ENCODE measurements around the gene SNAPC4.
"Not testable (repeated sequence)": the region's sequence is repeated elsewhere in the genome, so short reads cannot be mapped to it uniquely, and the experiment has no call there.

SNAPC4 gene

DNA sequence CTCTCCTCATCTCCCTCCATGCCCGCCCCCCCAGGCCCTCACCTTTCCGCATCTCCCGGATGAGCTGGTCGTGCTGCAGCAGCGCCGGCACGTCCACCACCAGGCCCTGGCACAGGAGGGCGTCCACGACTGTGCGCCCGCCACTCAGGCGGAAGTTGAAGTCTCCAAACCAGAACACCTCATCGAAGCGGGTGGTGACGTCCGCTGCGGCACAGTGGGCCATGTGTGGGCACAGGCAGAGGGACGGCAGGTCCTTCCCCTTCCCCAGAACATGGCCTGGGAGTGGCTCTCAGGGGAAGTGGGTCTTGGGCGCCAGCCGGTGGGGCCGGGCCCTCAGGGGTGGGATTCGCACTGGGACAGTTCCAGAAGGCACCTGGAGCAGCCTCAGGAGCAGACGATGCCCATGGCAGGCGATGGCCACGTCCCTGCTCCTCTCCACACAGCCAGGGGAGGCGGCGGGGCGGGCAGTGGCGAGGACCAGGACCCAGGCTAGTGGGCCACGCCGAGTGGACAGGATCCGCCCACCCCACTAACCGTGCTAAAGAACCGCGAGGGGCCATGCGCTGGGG lies 31.9 kb upstream of the SNAPC4 start:
- FAIRE-seq: no peak

DNA sequence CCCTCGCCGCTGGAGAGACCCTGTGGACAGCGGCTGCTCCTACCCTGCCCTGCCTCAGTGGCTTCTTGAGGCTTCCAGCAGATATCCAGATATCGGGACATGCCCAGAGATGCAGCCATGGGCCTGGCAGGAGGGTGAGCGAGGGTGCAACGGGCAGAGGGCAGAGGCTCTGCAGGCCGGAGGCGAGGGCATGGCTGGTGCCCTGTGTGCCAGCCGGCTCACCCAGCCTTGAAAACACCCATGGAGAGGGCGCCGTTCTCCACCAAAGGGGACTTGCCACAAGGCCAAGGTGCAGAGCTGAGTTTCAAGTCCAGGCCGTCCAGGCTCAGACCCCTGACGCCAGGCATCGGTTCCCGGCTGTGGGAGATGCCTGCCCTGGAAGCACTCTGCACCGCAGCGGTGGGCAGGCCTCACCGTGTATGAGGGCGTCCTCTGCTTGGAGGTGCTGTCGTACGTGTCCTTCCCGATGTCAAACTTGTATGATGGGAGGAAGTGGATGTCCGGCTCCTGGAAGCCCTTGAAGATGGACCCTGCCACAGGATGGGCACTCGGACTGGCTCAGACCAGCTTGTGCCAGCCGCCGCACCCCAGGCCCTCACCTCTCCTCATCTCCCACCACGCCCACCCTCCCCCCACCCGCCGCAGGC lies 30.7 kb upstream of the SNAPC4 start:
- no peak for FAIRE-seq

DNA sequence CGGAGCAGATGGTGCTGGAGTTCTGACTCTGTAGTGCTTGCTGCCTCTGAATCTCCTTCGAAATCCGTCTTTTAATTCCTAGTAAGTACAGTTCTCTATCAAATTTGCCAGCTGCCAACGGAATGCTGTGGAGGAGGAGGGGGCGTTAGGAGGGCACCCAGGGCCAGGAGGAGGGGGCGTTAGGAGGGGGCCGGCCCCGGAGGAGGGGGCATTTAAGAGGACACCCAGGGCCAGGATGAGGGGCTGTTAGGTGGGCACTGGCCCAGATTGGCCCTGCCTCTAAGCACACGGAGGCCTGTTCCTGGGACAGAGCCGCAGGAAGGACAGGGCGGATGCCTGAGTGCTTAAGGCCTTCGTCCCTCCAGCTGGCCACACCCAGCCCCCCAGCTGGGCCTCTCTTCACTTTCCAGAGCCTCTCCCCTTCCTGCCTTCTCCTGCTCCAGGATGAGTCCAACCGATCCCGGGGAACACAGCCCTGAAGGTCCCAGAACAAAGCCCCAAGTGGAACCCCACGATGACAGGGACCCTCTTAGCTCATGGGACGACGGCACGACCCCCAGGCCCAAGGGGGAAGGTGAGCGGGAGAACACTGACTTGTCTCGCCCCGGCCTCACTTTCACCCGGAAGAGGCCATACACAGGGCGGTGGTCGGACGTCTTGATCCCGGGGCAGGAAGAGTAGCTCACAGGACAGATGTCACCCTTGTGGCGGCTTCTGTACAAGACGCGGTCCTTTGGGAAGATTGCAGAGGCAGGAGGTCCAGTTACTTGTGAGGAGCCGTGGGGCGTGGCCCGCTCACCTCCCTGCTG lies 29.9 kb upstream of the SNAPC4 start:
- no peak for FAIRE-seq

DNA sequence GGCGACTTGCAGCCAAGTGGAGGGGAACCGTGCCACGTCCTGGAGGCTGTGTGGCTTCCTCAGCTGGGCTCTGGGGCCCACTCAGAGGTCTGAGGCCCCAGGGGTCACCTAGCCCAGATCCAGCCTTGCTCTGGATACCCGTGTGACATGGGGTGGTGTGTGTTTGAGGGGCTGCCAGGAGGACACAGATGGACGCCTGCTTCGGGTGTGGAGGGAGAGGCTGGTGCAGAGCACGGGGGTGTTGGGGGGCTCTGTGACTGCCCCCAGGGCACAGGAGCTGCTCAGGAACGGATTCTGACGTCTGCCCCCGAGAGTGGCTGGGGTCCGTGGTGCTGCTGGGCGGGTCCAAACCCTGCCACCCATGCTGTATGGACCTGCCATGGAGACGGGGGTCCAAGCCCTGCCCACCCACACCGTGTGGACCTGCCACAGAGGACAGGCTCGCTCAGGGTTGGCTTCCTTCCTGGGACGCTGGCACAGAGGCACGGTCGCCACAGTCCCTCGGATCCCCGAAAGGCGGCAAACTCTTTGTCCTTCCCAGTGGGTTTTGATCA lies 29.2 kb upstream of the SNAPC4 start:
- FAIRE-seq: no peak

DNA sequence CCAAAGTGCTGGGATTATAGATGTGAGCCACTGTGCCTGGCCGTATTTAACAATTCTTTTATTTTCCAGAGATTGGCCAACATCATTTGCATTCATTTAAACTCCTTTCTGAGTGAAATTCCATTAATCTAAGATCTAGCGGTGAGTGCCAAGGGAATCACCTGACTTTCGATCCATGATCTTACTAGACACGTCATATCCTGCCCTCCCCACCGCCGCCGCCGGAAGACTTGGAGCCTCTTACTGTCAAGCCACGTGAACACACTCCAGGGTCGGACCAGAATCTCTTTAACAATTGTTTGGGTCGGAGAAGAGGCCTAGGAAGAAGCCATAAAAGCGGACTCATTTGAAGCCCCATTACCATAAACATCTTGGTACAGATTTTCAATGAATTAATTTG lies 26.8 kb upstream of the SNAPC4 start:
- no peak for FAIRE-seq

DNA sequence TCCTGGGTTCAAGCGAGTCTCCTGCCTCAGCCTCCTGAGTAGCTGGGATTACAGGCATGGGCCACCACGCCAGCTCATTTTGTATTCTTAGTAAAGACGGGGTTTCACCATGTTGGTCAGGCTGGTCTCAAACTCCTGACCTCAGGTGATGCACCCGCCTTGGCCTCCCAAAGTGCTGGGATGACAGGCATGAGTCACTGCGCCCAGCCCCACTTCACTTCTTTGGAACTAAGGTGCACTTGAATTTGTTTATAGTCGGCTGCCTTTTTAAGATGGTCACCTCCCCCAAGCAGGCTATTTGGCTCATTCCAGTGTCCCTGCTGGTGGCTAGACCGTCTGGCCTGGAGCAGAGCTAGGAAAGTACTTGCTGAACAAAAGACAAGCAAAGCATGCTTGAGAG lies 25.4 kb upstream of the SNAPC4 start:
- not testable (repeated sequence) for FAIRE-seq

DNA sequence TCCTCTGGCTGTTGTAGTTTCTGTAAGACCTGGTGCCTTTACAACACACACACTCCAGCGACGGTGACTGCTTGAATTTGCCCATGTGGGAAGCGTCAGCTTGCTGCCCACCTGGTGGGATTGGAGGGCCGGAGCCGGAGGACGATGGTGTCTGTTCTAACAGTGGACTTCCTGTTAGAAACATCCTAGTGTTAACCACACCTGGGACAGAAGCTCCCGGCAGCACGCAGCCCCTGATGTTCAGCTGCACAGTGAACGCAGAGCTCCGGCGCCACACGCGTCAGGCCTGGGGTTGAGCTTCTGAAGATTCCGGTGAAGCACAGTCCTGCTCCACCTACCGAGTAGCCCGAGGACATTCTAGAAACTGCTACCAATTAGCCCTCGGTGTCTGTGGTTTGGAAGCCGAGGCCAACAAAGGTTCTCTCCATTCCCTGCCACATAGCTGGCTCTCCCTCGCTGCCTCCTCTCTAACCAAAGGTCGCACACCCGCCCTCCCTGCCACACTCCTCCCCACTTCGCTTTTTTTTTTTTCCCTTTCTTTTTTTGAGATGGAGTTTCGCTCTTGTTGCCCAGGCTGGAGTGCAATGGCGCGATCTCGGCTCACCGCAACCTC lies 24.9 kb upstream of the SNAPC4 start:
- no peak for FAIRE-seq

DNA sequence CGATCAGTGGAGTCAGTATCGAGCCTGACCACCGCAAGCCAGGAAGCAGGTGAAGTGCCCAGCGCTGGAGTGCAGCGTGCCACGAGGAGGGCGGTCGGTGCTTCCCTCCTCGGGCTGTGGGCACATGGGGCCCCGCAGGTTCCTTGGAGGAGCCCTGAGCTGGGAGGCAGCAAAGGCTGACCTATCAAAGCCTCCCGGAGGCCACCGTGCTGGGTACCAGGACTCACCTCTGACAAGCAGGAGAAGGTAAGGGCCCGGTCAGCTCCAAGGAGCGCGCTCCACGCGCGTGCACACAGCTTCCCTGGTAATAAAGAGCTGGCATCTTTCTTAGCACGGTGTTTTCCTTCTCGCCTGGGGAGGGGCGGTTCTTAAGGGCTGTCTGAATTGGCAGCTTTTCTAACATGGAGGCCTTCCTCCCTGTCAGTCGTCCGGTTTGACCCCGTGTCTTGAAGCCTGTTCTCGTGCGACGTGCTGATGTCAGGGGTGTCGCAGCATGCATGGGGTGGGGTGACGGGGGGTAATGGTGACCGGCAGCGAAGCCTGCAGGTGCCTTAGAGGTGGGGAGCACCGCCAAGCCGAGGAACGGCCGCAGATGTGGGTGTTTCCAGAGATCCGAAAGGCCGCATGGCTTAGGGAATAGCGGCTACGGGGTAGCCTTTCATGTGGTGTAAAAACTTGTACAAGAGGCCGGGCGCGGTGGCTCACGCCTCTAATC lies 23.6 kb upstream of the SNAPC4 start:
- no peak for FAIRE-seq

DNA sequence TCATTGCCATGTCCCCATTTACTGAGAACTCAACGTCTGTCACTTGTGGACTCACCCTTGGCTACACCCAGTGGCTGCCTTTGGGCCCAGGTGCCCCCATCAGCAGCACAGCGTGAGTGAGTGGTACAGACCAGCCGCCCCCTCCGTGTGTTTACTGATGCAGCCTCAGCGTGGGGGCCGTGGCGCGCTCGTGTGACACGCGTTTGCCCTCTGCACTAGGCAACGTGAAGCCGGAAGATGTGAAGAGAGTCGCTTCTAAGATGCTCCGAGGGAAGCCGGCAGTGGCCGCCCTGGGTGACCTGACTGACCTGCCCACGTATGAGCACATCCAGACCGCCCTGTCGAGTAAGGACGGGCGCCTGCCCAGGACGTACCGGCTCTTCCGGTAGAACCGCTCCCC lies 22.9 kb upstream of the SNAPC4 start:
- FAIRE-seq: no peak

DNA sequence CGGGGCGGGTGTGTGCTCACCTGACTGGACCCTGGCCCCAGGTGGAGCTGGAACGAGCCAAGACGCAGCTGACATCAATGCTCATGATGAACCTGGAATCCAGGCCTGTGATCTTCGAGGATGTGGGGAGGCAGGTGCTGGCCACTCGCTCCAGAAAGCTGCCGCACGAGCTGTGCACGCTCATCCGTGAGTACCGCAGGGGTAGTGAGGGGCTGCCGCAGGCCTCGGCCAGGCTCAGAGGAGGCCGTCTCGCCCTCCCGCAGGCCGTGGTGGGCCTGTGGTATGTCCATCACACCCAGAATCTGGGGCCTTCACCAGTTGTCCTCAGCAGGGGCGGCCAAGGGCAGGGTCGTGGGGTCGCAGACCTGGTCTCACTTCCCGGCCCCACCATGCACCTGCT lies 21.8 kb upstream of the SNAPC4 start:
- no peak for FAIRE-seq

DNA sequence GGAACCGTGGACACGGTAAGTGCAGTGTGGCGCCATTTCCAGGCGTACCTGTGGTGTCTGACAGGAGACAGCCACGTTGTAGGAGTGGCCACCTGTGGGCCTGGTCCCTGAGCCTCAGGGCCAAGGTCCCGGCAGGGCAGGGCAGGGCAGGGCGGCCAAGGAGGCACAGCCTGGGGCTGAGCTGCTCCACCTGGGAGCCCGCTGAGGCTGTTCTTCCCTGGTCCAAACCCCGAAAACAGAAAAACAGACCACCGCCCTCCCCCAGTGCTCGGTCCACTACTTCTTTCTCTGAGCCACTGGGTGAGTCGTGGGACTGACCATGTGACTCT lies 19.1 kb upstream of the SNAPC4 start:
- FAIRE-seq: no peak

DNA sequence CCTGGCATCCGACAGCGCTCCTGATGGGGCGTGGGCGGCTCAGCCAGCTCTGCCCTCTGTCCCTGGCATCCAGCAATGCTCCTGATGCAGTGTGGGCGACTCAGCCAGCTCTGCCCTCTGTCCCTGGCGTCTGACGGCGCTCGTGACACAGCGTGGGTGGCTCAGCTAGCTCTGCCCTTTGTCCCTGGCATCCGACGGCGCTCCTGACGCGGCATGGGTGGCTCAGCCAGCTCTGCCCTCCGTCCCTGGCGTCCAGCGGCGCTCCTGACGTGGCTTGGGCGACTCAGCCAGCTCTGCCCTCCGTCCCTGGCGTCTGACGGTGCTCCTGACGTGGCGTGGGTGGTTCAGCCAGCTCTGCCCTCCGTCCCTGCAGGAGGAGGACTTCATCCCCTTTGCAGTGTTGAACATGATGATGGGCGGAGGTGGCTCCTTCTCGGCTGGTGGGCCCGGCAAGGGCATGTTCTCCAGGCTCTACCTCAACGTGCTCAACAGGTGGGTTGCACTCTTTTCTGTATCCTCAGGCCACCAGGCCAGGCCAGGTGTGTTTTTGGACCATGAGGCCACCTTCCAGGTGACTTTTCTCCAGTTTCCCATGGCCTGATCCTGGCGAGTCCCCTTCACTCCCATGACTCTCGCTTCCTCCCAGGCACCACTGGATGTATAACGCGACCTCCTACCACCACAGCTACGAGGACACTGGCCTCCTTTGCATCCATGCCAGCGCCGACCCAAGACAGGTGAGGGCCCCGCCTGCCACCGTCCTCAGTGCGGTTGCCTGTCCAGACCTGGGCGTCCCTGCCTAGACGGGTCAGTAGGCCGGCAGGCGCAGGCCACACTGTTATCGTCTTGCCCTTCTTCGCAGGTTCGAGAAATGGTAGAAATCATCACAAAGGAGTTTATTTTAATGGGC lies 18.5 kb upstream of the SNAPC4 start:
- FAIRE-seq: no peak

DNA sequence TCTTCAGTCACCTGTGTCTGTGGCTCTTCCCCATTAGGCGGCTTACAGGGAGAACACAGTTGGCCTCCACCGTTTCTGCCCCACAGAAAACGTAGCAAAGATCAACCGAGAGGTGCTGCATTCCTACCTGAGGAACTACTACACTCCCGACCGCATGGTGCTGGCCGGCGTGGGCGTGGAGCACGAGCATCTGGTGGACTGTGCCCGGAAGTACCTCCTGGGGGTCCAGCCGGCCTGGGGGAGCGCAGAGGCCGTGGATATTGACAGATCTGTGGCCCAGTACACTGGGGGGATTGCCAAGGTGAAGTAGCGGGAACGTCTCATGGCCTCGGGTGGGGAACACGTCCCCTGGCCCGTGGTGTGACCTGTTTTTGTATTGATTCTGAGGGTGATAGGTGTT lies 16.9 kb upstream of the SNAPC4 start:
- FAIRE-seq: no peak

DNA sequence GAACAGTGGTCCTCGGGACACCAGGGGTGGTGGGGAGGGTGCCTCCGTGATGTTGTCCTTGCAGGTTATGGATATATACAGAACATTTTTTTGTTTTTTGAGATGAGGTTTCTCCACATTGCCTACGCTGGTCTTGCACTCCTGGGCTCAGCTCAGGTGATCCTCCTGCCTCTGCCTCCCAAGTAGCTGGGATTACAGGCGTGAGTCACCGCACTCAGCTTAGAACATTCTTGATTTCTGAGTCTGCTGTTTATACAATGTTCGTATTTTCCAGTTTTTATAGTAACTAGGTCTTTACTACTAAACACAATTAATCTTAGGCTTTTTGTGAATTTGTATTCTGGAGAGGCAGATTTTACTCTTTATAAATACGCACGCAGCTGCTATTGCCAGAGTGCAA lies 16.5 kb upstream of the SNAPC4 start:
- no peak for FAIRE-seq

DNA sequence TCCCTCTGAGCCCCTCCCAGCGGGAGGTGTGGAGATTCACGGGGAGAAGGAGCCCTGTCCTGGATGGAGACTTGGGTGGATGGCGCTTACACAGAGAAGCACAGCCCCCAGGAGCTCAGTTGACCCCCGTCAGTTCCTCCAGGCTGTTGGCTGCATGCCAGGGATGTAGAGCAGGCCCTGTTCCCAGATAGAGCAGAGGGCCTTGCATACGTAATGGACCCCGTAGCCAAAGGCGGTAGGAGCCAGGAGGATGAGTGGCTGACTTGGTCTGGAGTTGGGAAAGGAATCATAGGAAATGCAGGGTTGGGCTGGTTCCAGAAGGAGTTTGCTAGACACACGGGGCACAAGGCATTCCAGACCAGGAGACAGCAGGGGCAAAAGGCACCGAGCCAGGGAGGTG lies 13.0 kb upstream of the SNAPC4 start:
- FAIRE-seq: no peak

DNA sequence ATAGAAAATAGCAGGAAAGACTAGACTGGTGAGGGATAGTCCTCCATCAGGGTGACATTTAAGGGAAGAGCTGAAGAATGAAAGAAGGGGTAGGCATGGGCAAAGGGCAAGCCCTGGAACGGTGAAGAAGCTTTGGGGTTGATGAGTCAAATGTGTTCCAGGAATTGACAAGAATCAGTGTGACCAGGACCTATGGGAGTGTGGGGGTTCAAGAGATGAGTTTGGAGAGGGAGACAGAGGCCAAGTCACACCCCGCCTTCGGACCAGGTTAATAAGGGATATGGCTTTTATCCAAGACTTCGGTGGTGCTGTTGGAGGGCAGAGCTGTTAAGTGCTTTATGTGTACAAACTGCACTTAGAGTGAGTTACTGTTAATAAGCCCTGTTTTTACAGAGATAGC lies 11.4 kb upstream of the SNAPC4 start:
- no peak for FAIRE-seq

DNA sequence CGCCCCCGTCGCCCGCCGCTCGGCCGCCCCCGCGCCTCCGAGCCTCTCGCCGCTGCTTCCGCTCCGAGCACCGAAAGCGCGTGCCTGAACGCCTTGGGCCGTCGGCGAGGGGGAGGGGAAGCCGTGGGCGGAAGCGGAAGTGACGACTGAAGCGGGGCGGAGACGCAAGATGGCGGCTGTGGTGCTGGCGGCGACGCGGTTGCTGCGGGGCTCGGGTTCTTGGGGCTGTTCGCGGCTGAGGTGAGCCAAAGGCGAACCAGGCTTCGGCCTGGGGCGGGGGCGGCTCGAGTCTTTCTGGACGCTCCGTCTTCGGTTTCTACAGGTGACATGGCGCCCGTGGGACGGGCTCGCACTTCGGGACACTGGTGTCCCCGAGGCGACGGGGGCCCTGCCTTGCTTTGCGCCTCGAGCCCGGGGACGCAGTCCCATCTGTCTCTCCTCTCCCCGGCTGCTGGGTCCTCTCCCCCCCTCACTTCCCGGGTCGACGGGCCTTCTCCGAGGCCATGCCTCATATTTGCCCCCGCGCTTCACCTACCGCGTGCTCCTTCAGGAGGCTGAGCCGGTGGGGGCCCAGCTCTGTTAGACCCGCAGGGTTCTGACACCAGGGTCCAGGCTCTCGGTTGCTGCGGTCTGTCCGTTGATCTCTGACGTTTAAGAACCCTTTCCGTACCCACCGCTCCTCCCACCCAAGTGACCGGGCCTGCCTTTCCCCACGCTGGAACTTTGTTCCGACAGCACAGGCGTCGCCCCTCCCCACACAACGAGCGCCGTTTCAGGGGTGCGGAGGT lies 10.7 kb upstream of the SNAPC4 start, which contains the start of the genes ENTR1 and PMPCA:
Gene ENTR1, minus strand, starts transcription at position 115 of the 788 bp plus-strand sequence. CDS start 217 bp downstream, outside the sequence.
Gene PMPCA, plus strand, starts transcription at position 159 of the 788 bp plus-strand sequence. Its CDS starts 11 bp downstream, at position 170.
- FAIRE-seq: no peak

DNA sequence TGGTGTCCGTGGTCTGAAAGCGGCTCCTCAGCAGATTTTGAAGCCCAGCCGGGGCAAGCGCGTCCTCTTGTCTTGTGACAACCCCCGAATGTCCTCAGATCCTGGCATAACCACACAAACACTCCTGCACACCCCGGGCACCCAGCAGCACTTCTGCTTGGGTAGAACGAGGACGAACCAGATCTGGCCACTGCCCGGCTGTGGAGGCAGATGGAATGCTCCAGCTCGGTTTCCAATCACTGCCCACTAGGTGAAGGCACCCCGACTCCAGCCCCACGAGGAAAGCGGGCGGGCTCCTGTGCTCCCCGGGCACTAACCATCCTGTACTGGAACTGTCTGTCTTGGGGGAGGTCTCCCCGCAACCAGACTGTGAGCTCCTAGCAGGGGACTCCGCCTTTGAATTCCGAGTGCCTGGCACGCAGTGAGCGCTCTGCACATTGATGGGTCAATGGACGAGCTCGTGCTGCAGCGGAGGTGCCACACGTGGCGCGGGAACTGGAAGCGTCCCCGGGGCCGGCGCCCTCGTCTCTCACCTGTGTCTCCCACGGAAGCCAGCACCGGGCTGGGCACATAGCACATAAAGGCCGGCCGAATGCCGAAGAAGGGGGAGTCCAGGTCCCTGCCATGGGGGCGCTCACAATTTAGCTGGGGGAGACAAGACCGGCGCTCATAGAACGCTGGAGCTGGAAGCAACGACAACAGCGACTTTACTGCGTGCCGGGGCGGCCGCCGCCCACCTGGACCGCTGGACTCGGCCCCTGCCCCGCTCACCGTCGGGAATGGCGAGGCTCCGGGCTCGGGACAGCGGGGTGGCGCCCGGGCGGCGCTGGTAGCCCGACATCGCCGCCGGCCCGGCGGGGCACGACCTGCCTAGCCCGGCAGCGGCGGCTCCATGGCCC lies 9.8 kb upstream of the SNAPC4 start:
- FAIRE-seq: no peak

DNA sequence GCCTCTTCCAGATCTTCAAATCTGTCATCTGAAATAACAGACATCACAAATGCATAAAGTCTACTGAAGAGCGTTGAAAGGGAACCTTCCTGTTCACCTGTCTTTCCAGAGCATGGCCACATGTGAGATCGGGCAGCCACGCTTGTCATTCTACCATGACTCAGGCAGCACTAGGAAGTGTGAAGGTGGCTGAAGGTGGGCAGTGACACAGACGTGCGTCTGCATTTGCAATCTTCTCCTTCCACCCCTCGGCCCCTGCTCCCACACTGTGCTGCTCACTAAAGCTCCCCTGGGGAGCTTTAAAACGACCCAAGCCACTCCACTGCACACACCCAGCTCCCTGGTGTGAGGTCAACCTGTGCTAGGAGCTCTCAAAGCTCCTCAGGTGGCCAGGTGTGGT lies 7.9 kb upstream of the SNAPC4 start:
- FAIRE-seq: no peak

DNA sequence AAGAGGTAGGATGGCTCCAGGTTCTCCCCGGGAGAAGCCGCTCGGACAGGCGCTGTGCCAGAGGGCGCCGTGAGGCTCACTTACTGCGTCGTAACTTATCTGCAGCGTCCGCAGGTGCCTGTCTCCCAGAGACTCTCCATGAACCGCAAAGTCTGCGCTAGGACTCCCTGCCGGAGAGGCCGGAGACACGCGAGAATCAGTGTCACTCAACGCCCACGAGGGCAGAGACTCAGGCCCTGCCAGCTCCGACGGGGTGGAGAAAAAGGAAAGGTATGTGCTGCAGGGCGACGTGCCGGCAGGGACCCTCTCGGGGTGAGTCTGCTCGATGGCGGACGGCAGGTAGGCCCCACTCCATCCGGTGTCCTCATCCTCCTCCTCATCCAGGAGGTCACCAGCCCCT lies 7.1 kb upstream of the SNAPC4 start:
- FAIRE-seq: not testable (repeated sequence)
